ENCODE measurements around the gene IQCC.

The IQCC gene

GRCh38 chr1:32195972-32196823 is 9.3 kb upstream of the IQCC start:
- peak in 1 of 2 donors; percentile 49 for DNase-seq

GRCh38 chr1:32197074-32197473 is 8.4 kb upstream of the IQCC start:
- DNase-seq, result no peak

DNA sequence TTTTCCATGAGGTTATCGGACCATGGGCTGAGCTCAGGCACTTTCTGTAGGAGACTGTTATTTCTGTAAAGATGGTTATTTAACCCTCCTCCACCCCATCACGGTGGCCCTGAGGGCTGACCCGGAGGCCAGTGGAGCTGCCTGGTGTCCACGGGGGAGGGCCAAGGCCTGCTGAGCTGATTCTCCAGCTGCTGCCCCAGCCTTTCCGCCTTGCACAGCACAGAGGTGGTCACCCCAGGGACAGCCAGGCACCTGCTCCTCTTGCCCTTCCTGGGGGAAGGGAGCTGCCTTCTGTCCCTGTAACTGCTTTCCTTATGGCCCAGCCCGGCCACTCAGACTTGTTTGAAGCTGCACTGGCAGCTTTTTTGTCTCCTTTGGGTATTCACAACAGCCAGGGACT is 7.6 kb upstream of the IQCC start:
- DNase-seq, result no peak

DNA sequence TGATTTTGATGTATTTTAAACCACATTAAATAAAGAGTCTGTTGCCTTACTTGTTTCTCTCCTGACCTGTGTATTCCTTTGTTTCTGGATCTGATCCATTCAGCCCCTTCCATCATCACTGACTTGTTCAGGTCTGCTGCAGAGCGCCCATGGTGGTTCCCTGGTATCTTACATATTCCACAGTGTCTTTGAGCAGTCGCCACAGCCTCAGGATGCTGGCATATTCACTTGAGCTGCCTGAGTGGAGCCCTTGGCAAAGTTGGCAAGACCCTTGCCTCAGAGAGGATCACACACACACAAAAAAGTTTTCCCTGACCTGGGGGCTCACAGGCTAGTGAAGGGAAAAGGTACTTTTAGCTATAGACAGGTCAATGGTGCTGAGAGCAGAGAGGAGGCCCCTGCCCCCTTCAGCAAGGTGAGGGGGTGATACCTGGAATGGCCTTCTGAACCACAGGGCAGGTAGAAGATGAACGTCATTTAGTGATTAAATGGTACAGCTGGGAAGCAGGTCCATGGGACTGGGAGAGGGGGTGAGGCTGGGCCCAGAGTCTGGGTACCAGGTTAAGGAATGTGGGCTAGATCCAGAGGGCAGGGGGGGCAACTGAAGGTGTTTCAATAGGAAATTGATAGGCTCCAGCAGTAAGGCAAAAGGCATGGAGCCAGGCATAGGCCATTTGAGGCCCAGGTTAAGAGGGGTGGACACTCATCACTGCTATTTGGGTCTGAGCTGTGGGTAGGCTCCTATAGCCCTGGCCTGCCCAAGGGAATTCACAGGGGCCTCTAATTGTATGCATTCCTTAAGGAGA is 7.0 kb upstream of the IQCC start:
- no peak for DNase-seq

DNA sequence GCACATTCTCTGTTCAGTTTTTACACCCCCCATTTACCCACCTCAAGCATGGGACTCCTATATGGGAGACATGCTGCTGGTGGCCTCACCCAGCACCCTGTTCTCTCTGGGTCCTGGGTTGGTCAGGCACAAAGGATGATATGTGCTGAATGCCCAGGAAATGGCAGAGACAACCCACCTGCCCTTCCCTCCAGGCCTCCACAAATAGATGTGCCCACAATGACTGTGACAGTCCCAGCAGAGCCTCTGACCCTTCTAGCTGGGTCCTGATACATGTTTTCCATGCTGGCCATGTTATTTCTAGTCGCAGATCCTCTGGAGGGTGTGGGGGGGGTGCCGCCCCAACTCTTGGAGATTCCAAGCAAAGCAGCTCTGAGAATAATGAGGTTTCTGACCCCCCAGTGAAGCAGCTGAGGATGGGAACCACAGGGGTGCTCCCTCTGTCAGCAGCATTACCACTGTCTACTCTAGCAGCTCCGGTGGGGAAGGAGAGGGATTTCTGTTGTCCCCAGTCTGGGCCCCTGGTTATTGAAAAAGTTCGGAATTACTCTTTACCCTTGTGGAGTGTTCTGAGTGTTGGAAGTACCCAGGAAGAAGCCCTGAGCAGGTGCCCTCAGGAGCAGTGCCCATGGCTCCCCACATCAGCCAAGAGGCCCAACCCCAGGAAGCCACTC is 6.3 kb upstream of the IQCC start:
- DNase-seq, result no peak

DNA sequence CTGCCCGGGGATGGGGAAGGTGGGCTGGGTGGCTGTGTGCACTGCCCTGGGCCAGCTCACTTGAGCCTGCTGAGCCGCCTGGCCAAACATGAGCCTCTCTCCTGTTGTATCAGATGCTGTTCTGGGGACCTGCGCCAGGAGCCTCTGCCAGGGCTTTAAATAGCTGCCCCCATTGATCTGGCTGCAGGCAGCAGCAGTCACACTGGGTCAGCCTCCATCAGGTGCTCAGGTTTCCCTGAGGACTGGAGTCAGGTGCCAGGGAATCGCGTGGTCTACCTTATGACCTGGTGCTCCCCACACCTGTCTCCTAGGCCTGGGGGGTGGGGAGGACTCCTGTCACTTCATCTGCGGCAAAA is 5.8 kb upstream of the IQCC start:
- DNase-seq, result no peak

- peak; percentile 53 to 61 for DNase-seq
Measured at GRCh38 chr1:32200226-32201010, 5.1 kb upstream of the IQCC start, which contains the start of gene CCDC28B. TSS of gene CCDC28B (plus strand) at chr1:32200595. CDS start at chr1:32201936, 1,341 bp downstream.

- DNase-seq, result peak; percentile 77 to 85
Measured at GRCh38 chr1:32201011-32201855, 4.2 kb upstream of the IQCC start.

DNA sequence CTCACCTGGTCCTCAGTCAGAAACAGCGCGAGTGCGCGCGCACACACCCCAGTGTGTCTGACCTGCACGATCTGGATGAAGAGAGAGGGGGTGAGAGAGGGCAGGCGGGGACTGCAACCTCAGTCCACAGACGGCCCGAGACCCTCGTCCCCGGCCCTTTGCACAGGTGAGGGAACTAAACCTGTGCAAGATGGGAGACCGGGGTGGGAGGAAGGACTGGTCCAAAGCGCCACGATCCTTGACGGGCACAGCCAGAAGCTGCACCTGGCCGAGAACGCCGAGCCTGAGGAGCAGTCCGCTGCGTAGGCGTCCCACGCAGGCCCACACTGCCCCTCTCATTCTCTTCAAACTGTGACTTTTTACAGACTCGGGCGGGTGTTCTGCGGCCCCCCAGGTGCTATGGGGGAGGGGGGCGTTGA is 519 bp upstream of the IQCC start:
- DNase-seq, result no peak

DNA sequence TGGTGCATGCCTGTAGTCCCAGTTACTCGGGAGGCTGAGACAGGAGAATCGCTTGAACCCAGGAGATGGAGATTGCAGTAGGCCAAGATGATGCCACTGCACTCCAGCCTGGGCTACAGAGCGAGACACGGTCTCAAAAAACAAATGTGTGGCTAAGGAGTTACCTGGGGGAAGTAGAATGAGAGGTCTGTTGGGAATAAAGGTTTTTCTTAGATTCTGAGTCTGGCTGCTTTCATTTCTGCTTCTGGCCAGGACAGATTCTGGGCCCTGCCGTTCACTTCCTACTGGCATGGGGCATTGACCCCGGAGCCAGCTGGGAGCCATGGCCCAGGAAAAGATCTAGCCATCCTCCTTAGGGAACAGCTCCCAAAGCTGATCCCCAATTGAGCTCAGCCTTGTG is 3.0 kb downstream of the IQCC start:
- no peak for DNase-seq

DNA sequence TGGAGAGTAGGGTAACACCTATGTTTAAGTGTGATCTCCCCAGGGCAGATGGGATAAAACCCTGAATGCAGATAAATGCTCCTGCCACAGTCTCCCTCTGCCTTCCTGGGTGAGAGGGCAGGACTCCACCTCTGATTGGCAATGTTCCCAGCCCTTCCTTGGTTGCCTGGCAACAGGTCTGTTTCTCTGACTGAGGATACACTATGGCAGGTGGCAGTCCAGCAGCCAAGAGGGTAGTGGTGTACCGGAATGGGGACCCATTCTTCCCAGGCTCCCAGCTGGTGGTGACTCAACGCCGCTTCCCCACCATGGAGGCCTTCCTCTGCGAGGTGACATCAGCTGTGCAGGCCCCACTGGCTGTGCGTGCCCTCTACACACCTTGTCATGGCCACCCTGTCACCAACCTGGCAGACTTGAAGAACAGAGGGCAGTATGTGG is 3.4 kb downstream of the IQCC start, which contains the start of gene DCDC2B:
Gene DCDC2B, plus strand, starts transcription at position 199 of the 438 bp plus-strand sequence. Its CDS starts 5 bp downstream, at position 204.
- DNase-seq, result no peak

- DNase-seq, result peak; percentile 64 to 69
Measured at GRCh38 chr1:32215629-32216480, 10.4 kb downstream of the IQCC start.

- no peak for DNase-seq
Measured at GRCh38 chr1:32216566-32216965, 11.1 kb downstream of the IQCC start.

DNA sequence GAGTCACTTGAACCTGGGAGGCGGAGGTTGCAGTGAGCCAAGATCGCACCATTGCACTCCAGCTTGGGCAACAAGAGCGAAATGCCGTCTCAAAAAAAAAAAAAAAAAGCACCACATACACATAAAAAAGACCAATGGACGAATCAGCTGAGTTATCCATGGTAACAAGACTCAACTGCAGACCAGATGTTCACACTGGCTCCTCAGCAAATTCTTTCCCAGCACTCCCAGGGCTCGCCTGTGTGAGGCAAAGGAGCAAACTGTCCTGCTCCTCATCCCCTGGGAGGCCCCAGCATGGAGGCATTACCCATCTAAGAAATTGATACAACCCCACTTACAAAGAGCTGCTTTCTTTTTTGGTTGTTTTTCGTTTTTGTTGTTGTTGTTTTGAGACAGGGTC is 13.6 kb downstream of the IQCC start:
- DNase-seq, result no peak

GRCh38 chr1:32220746-32221580 is 15.5 kb downstream of the IQCC start:
- no peak for DNase-seq

GRCh38 chr1:32221581-32221979 is 16.1 kb downstream of the IQCC start:
- DNase-seq, result no peak

- DNase-seq, result peak; percentile 93 to 94
Measured at GRCh38 chr1:32221980-32222755, 16.7 kb downstream of the IQCC start, which contains the start of the genes EIF3I and TMEM234. TSS of gene EIF3I (plus strand) at chr1:32222407. CDS start at chr1:32222442, 35 bp downstream. TSS of gene TMEM234 (minus strand) at chr1:32222353. CDS start at chr1:32222322, 31 bp downstream.

- DNase-seq, result no peak
Measured at GRCh38 chr1:32223683-32224082, 18.2 kb downstream of the IQCC start.

Measured in CD4-positive, alpha-beta T cell treated with Interleukin-4 for 1 hour (primary cell).